Gastrocnemius medialis (tissue), 4 donors: Measurements from ENCODE around the gene MYT1.

ENCODE experiments used
- POLR2A ChIP-seq, 2 donors: fragments of 450-650 bp; IDR thresholded peaks; one replicate each; pipeline ENCODE4 v1.6.1; 2017; ENCODE audit warnings: antibody characterized with exemption in 2 of 2, mild to moderate bottlenecking in 2 of 2, moderate library complexity in 2 of 2
- TF ChIP-seq, protein P1 (sequence below), 5 experiments: fragments of 450-650 bp in 3 of 5; fragments of 200-600 bp in 2 of 5; sonication (generic) in 2 of 5; IDR thresholded peaks in 4 of 5; conservative IDR thresholded peaks in 1 of 5; 1 replicate in 4 of 5; 2 replicates in 1 of 5; pipeline ENCODE4 v1.5.1; 2016 to 2019; ENCODE audit warnings: antibody characterized with exemption in 5 of 5, mild to moderate bottlenecking in 3 of 5, moderate library complexity in 3 of 5

GRCh38 chr20:64265201-64265600, 100.9 kb downstream of the MYT1 start:
- TF ChIP-seq, protein P1, sequence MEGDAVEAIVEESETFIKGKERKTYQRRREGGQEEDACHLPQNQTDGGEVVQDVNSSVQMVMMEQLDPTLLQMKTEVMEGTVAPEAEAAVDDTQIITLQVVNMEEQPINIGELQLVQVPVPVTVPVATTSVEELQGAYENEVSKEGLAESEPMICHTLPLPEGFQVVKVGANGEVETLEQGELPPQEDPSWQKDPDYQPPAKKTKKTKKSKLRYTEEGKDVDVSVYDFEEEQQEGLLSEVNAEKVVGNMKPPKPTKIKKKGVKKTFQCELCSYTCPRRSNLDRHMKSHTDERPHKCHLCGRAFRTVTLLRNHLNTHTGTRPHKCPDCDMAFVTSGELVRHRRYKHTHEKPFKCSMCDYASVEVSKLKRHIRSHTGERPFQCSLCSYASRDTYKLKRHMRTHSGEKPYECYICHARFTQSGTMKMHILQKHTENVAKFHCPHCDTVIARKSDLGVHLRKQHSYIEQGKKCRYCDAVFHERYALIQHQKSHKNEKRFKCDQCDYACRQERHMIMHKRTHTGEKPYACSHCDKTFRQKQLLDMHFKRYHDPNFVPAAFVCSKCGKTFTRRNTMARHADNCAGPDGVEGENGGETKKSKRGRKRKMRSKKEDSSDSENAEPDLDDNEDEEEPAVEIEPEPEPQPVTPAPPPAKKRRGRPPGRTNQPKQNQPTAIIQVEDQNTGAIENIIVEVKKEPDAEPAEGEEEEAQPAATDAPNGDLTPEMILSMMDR (IDR thresholded peaks at IDR 0.05 in 4 of 5, conservative IDR thresholded peaks at IDR 0.05 in 1 of 5), result no peak
- TF ChIP-seq POLR2A (IDR thresholded peaks at IDR 0.05), result no peak
